Activated CD4-positive, alpha-beta T cell treated with anti-CD3 and anti-CD28 coated beads, Interleukin-2, amount 50 U/mL, for 24 hours (primary cell): ENCODE data around the gene NGDN.
"Not testable (repeated sequence)": the region's sequence is repeated elsewhere in the genome, so short reads cannot be mapped to it uniquely, and the experiment has no call there.

ENCODE experiments used
- DNase-seq, 2 donors: peaks; one replicate each; pipeline ENCODE4 v3.0.0-alpha.2; 2020; ENCODE audit warnings: low read depth in 1 of 2, low spot score in 1 of 2

NGDN gene

DNA sequence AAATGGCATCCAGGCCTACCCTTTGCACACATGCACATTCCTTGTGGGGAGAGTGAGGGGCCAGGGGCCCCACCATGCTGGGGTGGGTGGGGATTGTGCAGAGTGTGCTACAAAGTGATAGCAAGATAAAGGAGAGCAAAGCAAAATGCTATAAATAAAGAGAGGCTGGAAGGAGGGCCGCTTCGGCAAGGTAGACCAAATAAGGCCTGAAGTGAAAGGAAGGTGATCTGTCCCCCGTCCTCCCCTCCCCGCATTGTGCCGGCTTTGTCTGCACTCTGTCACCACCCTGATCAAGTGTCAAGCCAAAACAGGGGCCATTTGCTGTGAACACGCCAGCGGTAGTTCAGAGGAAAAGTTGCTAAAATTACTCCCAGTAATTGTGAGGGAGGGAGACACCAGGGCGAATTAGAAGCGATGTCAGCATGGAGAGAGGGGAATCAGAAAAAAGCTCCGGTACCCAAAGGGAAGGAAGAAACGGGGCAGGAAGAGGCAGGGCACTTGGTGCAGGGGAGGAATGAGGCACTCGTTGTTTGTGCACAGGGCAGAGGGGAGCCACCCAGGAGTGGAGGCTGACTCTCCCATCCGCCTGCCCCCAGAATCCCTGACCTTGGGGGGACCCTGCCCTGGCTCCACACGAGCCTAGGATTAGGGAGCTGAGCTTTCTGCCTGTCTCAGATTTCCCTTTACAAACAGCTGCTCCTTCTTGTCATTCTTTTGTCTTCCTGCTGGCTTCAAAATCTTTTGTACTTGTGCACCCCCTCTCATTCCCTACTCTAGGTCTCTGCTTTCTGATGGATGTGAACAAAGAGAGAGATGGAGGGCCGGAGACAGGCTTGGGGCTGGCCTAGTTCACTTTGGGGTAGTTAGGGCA, 31.2 kb upstream of the NGDN start:
- no peak for DNase-seq

DNA sequence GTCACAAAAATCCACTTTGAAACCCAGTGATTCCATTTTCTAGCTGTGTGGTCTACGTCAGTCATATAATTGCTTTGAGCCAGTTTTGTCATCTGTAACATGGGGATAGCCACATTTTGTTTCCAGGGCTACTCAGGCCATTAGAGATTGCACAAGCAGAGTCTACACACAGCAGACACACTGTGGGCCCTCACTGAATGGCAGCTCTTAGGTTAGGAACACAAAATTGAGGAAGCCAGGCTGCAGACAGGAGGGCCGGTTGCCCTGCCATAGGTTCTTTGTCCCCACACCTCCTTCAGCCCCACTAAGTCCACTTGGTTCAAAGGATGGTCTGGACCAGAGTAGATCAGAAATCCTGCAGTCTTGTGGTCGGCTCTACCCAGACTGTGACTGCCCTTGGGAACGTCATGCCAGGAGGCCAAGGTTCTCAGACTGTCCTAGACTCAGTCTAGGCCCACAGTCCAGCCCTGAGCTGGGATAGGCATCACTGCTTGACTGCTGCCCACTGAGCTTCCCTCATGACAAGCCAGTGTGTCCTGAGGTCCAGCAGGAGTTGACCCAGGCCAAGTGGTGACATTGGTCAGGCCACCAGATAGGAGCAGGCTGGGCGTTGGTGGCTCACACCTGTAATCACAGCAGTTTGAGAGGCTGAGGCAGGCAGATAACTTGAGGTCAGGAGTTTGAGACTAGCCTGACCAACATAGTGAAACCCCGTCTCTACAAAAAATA, 30.2 kb upstream of the NGDN start:
- DNase-seq, result no peak

DNA sequence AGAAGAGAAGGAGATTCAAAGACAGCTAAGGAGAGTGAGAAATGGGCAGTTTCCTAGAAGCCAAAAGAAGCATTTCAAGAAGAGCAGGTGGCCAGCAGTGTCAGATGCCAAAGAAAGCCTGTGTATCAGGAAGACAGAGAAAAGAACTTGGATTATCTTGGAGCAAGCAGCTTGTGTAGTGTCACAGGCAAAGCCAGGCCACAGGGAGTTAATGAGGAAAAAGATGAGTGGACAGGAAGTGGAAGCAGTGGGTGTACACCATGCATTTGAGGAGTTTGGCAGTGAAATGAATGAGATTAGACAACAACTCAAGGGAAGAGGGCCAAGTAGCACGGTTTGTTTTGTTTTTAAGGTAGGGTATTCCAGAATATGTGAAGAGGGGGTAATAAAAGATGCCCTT, 28.4 kb upstream of the NGDN start:
- no peak for DNase-seq

DNA sequence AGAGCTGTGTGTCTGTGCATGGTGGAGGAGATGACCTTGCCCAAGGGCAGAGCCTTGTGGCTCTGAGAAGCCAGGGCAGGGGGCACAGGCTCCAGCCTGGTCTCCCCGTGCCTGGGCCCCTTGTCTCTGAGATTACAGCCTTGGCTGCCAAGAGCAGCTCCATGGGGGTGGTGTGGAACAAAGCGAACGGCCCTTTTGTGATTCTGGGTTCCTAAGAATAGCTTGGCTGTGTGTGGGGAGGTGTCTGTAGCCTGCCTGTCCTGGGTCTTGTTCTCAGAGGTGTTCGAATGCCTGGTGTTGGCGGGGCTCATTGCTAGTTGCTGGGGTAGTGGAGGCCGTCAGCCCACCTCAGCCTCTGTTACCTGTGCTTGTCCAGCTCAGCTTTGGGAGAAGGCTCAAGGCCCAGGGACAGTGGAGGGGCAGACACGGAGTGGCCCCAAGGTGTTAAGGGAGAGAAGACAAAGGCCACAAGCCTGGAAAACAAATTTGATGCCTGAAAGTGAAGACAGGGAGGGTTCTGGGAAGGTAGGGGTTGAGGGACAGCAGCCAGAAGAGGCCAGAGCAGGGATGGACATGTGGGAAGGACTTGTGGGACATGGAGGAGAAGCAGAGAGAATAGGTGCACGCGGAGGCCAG, 26.7 kb upstream of the NGDN start:
- DNase-seq, result no peak

DNA sequence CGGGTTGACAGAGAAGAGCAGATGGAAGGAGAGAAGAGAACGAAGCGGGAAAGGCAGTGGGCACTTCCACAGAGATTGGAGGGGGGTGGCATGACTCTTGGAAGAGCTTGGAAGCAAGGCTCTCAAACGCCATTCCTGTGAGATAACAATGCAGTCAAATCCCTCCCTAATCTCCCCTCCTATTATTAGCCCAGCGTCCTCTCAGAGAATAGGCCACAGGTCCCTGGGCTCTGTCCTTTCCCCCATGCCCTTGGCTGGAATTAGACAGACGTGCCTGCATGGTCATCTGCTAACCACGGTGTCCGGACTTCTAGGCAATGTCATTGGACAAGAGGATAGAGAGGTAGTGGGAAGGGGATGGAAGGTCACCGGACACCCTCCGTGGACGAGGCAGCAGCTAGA, 26.1 kb upstream of the NGDN start:
- no peak for DNase-seq

DNA sequence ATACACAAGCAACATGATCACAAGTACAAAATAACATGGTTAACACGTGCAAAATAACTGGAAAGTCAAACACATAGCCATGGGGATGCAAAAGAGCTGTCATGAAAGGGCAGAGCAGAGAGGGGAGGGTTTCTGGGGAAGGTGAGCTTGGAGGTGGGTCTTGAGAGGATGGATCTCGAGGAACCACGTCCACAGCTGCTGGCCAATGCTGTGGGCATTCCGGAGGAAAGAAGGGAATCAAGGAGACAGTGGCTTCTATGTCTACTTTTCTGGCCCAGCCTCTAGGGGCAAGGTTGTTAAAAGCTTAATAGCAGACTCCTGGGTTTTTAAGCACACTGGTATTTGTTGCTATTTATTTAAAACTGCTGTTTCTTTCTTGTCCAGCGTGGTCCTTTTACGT, 25.6 kb upstream of the NGDN start:
- DNase-seq, result no peak

DNA sequence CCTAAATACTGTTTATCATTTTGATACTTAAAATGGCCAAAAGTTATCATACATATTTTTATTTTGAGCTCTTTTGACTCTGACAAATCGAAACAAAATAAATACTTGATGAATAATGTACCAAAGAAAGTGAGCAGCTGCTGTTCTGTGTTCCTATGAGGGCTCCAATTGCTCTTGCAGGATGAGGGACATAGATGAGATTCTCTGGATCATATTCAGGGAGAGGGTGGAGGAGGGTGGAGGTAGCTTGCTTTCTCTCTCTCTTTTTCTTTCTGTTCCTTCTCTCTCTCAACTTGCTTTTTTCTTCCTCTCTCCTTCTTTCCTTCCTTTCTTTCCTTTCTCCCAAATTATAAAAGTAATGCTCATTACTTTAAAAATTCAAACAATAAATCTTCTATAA, 25.2 kb upstream of the NGDN start:
- no peak for DNase-seq

DNA sequence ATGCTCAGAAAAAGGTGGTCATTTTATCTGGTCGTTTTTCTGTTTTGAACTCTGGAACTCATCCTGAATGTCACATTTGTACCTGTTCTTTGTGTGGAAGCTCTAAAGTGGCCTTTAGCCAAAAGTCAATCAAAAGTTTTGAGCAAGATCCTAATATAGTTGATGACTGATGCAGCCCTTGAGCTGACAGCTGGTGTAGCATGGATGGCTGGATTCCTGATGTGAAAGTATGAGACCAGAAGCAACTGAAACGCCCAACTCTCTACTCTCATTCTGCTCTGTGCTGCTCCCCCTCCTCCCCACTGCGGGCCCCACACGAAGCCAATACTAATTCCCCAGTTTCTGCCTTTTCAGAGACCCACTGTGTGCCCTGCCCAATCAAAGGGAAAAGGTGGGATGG, 23.7 kb upstream of the NGDN start:
- no peak for DNase-seq

DNA sequence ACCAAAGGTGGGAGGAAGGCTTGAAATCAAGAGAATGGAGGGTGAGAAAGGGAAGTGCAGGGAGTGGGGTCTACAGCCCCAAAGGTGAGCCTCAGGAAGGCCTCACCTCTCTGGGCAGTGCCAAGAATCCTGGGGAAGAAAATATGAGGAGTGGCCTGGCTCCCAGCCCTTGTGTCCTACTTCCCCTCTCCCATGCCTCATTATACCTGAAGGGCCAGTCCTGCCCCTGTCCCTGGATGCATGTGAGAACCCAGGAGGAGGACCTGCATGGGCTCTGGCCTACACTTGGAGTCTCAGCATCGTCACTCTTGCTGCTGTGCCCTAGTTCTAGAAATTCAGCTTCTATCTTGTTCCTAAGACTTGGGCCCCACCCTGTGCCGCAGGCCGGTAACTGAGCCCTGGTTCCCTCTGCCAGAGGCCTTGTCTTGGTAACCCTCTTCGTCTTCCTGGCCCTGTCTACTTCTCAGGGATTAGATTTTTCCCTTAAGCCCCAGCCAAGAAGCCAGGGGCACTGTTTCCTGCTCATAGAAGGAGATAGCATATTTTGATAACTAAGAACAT, 23.1 kb upstream of the NGDN start:
- no peak for DNase-seq

DNA sequence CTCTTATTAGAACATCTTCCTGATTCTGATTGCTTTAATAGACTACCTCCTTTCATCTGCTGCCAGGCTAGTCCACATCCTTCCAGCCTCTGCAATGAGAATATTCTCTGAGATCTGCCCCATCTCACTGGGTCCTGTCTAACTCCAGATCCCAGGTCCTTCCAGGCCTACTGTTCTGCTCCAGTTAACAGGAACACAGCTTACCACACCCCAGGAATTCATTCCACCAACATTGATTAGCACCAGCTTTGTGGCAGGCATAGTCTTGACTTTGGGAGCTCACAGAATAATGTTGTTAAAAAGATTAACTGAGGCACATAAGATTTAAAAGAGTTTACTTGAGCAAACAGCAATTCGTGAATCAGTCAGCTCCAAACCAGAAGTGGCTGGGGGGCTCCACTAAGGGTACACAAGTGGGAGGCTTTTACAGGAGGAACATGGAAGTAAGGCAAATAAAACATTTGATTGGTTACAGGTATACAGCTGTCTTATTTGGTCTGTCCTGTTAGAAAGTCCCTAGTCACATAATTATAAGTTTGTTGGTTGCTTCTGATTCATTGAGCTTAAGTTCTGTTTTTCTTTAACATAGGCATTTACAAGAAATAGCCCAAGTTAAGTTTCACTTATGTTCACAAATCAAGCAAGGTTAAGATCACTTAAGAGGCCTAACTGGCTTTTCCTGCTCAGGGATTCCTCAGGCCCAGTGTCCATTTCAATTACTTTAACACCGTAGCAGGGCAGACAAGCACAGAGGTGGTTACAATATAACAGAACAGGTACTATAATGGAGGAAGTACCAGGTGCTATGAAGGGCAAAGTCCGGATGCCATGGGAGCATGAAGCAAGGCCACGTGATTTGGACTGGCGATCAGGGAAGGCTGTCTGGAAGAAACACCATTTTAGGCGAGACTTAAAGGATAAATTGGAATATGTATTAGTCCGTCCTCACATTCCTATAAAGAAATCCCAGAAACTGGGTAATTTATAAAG, 21.8 kb upstream of the NGDN start:
- DNase-seq, result no peak

DNA sequence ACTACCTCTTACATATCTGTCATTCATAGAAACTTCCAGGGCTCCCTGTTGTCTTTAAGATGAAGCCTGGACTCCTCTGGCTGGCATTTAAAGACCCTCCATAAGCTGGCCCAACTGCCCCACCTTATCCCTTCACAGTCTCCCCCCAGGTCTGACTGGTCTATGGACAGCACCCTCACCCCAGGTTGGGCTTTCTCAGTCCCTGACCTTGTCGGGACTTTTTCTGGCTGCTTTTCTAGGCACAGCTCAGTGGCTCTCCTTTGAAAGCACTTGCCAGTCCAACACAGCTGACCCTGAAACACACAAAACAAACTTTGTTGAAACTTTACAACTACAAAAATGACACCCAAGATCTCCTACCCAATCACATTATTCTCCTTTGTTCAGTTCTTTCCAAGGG, 20.2 kb upstream of the NGDN start:
- DNase-seq, result no peak

DNA sequence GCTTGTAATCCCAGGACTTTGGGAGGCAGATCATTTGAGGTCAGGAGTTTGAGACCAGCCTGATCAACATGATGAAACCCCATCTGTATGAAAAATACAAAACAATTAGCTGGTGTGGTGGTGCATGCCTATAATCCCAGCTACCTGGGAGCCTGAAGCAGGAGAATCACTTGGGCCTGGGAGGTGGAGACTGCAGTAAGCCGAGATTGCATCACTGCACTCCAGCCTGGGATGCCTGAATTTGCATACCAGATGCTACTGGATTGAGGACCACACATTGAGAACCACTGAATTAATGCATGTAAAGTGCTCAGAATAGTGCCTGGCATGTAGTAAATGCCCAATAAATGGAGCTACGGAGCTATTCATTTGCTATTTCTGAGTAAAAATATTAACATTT, 19.1 kb upstream of the NGDN start:
- no peak for DNase-seq

DNA sequence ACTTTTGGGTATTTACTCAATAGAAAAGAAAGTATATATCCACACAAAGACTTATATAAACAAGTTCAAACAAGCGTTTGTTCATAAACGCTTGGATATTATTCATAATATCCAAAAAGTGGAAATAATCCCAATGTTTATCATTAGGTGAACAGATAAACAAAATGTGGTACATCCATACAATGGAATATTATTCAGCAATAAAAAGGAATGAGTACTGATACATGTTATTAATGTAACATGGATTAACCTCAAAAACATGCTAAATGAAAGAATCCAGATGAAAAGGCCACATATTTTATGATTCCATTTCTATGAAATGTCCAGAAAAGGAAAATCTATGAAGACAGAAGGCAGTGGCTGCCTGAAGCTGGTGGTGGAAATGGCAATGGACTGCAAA, 17.3 kb upstream of the NGDN start:
- DNase-seq, result no peak

DNA sequence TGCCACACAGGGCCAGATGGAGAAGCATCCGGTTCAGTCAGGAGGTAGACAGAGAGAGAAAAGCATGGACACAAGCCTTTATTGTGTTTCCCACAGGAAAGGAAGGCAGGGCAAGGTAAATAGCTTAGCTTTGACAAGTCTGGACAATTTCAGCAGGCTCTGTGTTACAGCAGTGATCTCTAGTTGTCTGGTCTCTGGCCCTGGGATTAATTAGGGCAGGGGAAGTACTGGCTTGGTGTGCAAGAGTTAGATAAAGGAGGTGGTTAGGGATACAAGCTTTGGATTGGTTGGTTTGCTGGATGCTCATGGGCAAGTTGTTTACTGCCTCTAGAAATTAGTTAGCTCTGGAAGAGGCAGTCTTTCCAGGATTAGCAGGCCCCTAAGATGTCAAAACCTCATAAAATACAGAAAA, 15.1 kb upstream of the NGDN start:
- no peak for DNase-seq

DNA sequence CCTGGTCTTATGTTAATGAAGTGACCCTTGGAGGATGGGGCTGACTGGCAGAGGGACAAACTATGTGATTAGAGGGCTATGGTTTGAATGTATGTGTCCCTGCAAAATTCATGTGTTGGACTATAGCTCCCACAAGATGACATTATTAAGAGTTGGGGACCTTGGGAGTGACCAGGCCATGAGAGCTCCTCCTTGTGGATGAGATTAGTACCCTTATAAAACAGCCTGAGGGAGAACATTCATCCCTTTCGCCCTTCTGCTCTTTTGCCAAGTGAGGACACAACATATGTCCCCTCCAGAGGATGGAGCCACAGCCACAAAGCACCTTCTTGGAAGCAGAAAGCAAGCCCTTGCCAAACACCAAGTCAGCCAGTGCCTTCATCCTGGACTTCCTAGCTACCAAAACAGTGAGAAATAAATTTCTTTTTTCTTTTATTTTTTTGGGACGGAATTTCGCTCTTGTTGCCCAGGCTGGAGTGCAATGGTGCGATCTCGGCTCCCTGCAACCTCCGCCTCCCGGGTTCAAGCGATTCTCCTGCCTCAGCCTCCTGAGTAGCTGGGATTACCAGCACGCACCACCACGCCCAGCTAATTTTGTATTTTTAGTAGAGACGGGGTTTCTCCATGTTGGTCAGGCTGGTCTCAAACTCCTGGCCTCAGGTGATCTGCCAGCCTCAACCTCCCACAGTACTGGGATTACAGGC, 12.5 kb upstream of the NGDN start:
- DNase-seq, result not testable (repeated sequence)

DNA sequence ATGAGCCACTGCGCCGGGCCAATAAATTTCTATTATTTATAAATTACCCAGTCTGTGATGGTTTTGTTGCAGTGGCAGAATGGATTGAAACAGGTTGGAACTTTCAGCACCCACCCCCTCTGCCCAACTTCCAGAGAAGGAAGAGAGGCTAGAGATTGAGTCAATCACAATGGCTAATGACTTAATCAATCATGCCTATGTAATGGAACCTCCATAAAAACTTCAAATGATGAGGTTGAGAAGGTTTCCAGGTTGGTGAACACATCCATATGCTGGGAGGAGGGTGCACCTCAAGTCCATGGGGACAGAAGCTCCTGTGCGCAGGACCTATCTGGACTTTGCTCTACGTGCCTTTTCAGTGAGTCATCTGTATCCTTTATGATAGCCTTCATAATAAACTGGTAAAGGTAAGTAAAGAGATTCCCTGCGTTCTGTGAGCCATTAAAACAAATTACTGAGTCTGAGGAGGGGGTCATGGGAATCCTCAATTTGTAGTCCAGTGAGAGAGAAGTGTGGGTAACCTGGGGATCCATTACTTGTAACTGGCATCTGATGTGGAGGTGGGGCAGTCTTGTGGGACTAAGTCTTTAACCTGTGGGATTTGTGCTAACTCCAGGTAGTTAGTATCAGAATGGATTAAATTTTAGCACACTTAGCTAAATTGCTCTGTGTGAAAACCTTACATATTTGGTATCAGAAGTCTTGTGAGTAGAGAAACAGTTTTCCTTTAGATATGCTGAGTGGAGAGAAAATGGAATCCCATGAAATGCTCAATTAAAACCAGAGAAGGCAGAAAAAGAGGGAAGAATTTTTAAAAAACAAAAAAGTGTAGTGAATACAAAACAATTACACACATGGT, 11.7 kb upstream of the NGDN start:
- DNase-seq, result no peak

DNA sequence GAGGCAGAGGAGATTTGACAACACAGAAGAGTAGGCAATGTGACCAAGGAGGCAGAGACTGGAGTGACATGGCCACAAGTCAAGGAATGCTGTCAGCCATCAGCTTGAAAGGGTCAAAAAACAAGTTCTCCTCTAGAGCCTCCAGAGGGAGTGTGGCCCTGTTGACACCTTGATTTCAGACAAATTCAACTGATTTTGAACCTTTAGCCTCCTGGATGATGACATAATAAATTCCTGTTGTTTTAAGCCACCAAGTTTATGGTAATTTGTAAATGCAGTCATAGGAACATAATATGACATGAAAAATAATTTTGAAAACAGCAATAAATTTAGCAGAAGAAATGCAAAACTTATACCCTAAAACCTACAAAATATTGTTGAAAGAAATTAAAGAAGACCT, 8.5 kb upstream of the NGDN start:
- no peak for DNase-seq

DNA sequence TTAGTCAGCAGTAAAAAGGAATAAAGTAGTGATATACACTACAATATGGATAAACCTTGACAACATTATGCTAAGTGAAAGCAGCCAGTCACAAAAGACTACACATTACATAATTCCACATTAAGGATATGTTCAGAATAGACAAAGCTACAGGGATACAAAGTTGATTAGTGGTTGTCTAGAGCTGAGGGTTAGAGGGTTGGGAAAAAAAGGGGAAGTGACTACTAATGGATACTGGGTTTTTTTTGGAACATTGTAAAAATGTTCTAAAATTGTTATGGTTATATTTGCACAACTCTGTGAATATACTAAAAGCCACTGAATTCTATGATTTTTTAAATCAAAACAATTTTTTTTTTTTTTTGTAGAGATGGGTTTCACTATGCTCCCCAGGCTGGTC, 4.8 kb upstream of the NGDN start:
- no peak for DNase-seq

DNA sequence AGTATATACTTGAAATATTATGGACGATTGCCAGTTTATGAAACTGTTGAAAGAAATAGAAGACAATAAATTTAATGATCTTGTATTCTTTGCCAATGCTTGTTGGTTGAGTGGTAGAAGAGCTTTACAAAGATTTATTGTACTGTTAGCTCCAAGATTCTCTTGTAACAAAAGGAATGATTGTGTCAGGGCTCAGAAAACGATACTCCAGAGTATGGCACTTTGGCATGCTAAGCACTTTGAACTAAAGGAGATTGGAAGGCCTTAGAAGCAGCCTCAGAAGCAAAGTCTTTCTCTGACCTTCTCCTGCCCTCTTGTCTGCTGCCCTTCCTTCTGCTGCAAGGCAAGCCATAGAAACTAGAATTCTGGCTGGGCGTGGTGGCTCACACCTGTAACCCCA, 4.2 kb upstream of the NGDN start:
- DNase-seq, result no peak
